ENCODE results near the gene OR1F1.

The OR1F1 gene

DNA sequence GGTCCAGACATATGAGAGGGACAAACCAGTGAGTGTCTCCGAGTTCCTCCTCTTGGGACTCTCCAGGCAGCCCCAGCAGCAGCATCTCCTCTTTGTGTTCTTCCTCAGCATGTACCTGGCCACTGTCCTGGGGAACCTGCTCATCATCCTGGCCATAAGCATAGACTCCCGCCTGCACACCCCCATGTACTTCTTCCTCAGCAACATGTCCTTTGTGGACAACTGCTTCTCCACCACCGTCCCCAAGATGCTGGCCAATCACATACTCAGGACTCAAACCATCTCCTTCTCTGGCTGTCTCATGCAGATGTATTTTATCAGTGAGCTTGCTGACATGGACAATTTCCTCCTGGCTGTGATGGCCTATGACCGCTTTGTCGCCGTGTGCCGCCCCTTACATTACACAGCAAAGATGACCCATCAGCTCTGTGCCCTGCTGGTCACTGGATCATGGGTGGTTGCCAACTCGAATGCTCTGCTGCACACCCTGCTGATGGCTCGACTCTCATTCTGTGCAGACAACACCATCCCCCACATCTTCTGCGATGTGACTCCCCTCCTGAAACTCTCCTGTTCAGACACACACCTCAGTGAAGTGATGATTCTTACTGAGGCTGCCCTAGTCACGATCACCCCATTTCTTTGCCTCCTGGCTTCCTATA lies 27.7 kb downstream of the OR1F1 start:
- TF ChIP-seq ZNF274 (IDR thresholded peaks at IDR 0.05; ENCODE audit: low read depth, low read length) = no peak
- H3K4me3 ChIP-seq (ENCODE audit: low read length) = no peak overlapping the region

DNA sequence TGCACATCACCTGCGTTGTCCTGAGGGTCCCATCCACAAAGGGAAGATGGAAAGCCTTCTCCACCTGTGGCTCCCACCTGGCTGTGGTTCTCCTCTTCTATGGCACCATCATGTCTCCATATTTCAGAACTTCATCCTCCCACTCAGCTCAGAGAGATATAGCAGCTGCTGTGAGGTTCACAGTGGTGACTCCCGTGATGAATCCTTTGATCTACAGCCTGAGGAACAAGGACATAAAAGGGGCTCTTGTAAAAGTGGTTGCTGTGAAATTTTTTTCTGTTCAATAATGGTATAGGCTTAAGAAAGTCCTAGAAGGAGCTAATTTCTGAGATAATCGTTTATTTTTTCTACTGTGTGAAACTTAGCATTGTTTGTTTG lies 28.2 kb downstream of the OR1F1 start:
- no peak for TF ChIP-seq ZNF274 (IDR thresholded peaks at IDR 0.05; ENCODE audit: low read depth, low read length)
- H3K4me3 ChIP-seq (ENCODE audit: low read length) = no peak overlapping the region

DNA sequence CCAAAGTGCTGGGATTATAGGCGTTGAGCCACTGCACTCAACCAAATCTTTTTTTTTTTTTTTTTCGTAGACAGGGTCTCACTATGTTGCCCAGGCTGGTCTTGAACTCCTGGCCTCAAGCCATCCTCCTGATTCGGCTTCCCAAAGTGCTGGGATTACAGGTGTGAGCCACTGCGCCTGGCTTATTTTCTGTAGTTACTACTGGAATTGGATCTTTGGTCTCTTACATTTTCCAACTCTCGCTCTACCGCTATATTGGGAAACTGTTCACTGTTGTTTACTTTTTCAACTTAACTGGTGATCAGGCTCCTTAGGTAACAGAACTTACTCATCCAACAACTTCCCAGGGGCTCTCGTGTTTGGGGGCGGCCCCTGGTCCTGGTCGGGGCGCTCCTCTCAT lies 32.8 kb downstream of the OR1F1 start:
- no peak for TF ChIP-seq ZNF274 (IDR thresholded peaks at IDR 0.05; ENCODE audit: low read depth, low read length)

DNA sequence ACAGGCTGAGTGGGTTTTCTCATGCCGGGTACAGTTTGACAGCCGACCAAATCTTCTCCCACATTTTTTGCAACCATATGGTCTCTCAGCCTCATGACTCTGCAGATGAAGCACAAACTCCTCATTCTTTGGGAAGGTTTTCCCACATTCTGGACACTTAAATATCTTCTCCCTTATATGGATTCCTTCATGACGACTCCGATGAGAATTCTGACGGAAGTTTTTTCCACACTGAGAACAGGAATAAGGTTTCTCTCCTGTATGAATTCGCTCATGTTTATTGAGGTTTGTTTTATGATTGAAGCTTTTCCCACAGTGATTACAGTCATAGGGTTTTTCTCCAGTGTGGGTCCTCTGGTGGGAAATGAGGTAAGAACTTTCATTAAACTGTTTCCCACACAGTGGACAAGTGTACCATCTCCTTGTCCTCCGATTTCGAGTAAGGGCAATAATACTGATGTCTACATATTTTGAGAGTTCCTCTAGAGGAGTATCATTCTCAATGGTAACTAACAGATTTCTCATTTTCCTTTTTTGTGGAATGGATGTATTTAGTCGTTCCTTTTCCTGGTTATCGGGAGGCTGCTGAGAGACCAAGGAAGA lies 36.0 kb downstream of the OR1F1 start:
- no peak for TF ChIP-seq ZNF274 (IDR thresholded peaks at IDR 0.05; ENCODE audit: low read depth, low read length)
- H3K4me3 ChIP-seq (ENCODE audit: low read length) = no peak overlapping the region

More for the DNA sequence above, 32.8 kb downstream of the OR1F1 start:
- no peak overlapping the region for H3K4me3 ChIP-seq (ENCODE audit: low read length)

DNA sequence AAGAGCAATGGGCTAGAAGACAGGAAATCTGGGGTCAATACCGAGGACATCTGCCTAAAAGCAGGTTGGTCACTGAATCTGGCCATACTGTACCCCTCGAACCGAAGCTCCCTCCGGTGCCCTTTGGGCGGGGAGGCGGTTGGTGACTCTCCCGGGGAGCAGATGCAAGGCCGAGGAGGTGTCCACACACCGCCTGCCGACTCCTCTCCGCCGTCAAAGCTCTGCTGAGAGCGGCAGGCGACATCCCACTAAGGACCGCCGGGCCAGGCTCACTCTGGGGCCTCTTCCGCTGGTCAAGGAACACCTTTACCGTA lies 46.5 kb downstream of the OR1F1 start:
- peak overlapping the region; percentile 85 for H3K4me3 ChIP-seq (ENCODE audit: low read length)
- TF ChIP-seq ZNF274 (IDR thresholded peaks at IDR 0.05; ENCODE audit: low read depth, low read length) = no peak

DNA sequence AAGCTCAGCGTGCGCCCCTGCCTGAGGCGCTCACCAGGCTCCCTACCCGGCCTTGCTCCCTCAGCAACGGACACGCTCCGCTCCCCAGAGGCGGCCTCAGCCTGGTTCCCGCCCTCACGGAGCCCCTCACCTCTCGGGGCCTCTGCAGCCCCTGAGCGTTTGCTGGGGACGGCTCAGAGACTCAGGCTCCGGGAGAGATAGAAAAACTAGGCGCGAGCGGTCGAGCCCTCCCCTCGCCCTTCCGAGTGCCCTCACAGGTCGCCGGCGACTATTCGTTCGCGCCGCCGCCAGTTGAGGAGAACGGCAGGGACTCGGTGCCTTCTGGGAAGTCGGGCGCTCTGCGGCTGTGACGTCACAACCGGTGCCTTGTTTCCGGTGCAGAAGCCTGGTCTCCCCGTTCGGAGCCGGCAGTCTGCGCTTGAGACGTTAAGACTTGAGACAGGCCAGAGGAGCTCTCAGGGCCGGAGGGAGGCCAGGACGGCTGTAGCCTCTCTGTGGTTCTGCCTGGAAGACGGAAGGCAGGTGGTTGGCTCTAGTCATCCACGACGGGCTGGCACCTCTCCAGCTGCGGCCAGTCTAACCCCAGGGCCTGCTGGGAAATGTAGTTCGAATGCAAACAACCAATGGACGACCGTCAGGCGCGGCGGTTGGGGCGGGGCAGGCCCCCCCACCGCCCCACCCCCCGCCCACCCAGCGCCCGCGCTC lies 47.0 kb downstream of the OR1F1 start, which contains the start of gene ZNF200:
TSS of gene ZNF200 (minus strand) at position 302 of the 705 bp plus-strand sequence. CDS start 1,403 bp downstream, outside the sequence.
- no peak for TF ChIP-seq ZNF274 (IDR thresholded peaks at IDR 0.05; ENCODE audit: low read depth, low read length)
- H3K4me3 ChIP-seq (ENCODE audit: low read length) = peak within 1 kb of the TSS; percentile 85

DNA sequence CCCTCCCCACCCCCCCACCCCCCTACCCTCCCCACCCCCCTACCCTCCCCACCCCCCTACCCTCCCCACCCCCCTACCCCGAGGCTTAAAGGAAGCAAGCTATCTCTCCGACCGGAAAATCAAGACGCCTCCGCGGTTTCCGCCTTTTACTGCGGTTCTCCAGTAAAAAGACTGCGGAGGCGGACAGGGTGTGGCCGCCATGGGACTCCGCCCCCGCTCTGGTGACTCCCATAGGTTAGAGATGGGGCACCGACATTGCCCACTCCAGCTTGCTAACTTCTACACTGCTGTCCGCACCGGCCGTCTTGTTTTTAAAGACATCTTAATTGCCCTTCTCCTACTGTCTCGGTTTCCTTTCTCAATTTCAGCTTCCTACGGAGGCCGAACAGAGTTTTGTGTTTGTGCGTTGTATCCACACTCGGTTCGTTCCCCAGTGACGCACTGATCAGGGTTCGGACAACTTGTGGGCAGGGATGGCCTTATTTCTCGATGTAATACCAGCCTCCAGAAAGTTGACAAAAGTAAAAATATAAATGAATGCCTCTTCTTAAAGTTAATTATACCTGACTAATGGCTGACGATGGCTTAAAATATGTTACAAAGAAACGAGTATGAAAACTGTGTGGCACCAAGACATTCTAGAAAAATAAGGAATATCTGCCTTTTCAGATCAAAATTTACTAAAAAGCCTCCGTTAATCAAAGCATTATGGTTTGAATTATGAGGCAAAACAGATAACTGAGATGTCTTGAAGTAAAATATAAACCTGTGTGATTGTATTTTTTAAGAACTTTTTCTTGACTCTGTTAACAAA lies 48.1 kb downstream of the OR1F1 start:
- no peak overlapping the region for H3K4me3 ChIP-seq (ENCODE audit: low read length)
- TF ChIP-seq ZNF274 (IDR thresholded peaks at IDR 0.05; ENCODE audit: low read depth, low read length) = no peak

DNA sequence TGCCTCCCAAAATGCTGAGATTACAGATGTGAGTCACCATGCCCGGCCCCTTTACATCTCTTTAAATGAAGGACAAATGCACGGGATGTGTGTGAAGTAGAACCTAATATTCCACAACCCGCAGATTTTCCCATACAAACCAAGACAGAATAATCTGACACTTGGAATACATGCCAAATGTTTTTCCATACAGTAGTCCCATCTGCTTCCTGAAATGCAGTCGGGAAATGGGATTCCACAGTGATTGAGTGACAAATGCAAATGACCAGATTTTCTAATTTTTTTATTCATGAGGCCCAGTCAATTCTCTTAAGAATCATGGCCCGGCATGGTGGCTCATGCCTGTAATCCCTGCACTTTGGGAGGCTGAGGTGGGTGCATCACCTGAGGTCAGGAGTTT lies 53.8 kb downstream of the OR1F1 start:
- no peak overlapping the region for H3K4me3 ChIP-seq (ENCODE audit: low read length)
- TF ChIP-seq ZNF274 (IDR thresholded peaks at IDR 0.05; ENCODE audit: low read depth, low read length) = no peak

DNA sequence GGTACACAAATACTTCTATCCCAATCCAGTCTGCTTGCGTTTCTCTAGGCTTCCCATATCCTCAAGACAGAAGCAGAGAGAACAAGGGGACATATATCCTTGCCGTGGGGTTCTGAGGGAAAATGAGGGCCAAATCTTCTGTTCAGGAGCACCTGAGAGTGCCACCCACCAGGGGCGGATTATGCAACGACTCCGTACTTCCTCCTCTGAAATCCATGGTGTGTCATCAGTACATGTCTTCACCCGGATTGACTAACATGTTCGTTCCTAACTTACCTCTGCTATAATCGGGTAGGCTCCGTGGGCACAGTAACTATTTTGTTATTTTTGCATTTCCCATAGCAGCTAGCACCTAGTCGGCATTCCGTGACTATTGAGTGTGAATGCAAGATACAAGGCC lies 54.7 kb downstream of the OR1F1 start:
- no peak for TF ChIP-seq ZNF274 (IDR thresholded peaks at IDR 0.05; ENCODE audit: low read depth, low read length)
- no peak overlapping the region for H3K4me3 ChIP-seq (ENCODE audit: low read length)

DNA sequence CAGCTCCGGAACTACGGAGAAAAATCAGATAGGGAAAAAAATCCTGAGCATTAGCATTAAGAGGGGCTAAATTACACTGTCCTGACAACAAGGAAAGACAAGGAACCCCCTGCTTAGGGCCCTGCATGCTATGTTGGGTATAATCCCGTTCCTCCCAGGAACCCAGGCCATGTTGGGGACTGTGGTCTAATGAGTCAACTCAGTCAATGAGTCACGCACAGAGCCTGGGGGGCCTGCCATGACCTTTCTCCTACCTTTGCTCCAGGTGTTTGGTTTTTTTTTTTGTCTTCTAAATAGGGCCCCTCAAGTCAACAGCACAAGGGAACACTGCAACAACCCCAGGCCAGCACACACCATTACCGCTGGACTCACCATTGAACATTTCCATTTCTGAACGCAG lies 55.9 kb downstream of the OR1F1 start:
- TF ChIP-seq ZNF274 (IDR thresholded peaks at IDR 0.05; ENCODE audit: low read depth, low read length) = no peak

DNA sequence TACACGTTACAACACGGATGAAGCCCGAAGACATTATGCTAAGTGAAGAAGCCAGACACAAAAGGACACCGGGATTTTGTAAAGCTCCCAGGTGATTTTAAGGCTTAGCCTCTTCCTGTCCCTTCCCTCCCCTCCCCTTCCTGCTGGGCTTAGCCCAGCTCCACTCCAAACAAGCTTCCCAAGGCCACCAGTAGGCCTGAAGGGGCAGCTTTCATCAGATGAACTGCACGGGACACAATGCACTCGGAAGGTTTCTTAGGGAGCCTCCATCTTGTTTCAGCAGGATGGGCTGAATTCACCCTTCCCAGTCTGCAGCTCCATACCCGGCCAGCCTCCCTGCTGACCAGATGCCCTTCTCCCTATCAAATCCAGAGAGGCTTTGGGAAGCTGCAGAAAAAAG lies 58.0 kb downstream of the OR1F1 start:
- no peak for TF ChIP-seq ZNF274 (IDR thresholded peaks at IDR 0.05; ENCODE audit: low read depth, low read length)
- no peak overlapping the region for H3K4me3 ChIP-seq (ENCODE audit: low read length)

More for the DNA sequence above, 55.9 kb downstream of the OR1F1 start:
- no peak overlapping the region for H3K4me3 ChIP-seq (ENCODE audit: low read length)

DNA sequence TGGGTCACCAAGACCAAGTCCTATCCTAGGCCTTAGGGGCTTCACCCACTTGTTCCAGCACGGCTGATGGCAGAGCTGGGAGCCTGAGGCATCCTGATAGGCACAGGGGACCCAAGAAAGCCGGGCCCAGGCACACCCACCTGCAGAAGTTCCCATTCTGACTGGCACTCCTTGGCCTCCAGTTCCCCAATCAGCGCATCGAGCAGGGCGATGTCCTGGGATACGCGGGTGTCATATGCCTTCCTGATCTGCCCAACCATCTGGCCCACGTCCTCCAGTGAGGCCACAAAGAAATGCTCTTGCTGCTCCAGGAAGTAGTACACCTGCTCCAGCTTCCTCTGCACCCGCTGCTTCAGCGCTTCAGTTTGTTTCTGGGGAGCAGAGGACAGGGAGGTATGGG lies 58.9 kb downstream of the OR1F1 start:
- no peak for TF ChIP-seq ZNF274 (IDR thresholded peaks at IDR 0.05; ENCODE audit: low read depth, low read length)
- no peak overlapping the region for H3K4me3 ChIP-seq (ENCODE audit: low read length)

DNA sequence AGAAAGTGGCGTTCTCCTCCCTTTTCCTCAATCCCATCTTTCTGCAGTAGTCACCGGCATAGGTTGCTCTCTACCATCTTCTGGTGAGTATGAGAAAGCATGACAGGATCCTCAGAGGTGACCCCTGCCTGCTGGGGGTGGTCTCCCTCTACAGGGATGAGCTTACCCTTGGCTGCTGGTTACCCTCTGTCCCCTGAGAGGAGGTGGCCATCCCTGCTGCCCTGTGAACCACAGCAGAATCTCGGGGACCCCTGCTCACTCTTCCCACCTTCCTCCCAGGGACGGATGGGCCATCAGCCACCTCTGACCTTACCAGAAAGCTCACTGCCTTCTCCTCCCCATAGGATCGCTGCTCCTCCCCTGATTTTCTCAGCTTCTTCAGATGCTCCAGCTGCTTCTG lies 60.6 kb downstream of the OR1F1 start:
- no peak for TF ChIP-seq ZNF274 (IDR thresholded peaks at IDR 0.05; ENCODE audit: low read depth, low read length)
- H3K4me3 ChIP-seq (ENCODE audit: low read length) = no peak overlapping the region

DNA sequence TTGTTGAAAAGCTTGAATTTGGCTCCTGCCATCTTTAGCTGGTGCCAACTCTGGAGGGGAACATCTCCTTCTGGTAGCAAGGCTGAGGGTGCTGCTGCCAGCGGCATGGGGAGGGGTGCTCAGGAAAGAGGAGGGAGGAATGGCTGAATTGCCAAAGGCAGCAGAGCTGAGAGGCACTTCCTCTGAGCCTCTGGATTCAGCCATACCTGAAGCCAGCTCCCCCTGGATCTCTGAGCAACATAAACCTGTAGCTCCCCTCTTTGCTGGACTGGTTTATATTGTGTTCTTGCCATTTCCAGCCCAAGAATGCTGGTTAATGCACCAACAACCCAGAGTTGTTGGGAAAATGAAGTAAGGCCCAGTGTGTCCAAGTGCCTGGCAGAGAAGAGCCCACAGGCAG lies 61.0 kb downstream of the OR1F1 start:
- no peak overlapping the region for H3K4me3 ChIP-seq (ENCODE audit: low read length)
- TF ChIP-seq ZNF274 (IDR thresholded peaks at IDR 0.05; ENCODE audit: low read depth, low read length) = no peak

Measured in GM08714 (cell line).